HUES6 (cell line): ENCODE measurements around the gene PDAP1.
A peak's percentile ranks its signal among the peaks of the same experiment; 100 is the strongest.

Experiments used
- H3K27ac ChIP-seq: 2 replicates; pipeline ENCODE4 v1.7.0; 2013; ENCODE audit warnings: low read depth, mild to moderate bottlenecking, low read length, inconsistent platforms
- H3K27me3 ChIP-seq: 2 replicates; pipeline ENCODE4 v1.6.1; 2013; ENCODE audit warnings: low read length; ENCODE audit not compliant: control insufficient read depth, insufficient read depth
- H3K36me3 ChIP-seq: 2 replicates; pipeline ENCODE4 v1.6.1; 2013; ENCODE audit warnings: low read length; ENCODE audit not compliant: control insufficient read depth, insufficient read depth
- H3K4me1 ChIP-seq: 2 replicates; pipeline ENCODE4 v1.6.1; 2013; ENCODE audit warnings: low read length; ENCODE audit not compliant: control insufficient read depth, insufficient read depth
- H3K4me3 ChIP-seq: 2 replicates; pipeline ENCODE4 v1.5.1; 2013; ENCODE audit warnings: low read depth, low read length
- H3K9ac ChIP-seq: one replicate; pipeline ENCODE4 v1.6.1; 2013; ENCODE audit warnings: mild to moderate bottlenecking, low read length
- H3K9me3 ChIP-seq: 2 replicates; pipeline ENCODE4 v1.6.1; 2013; ENCODE audit warnings: low read depth, low read length; ENCODE audit not compliant: control insufficient read depth, insufficient read depth

PDAP1 gene

DNA sequence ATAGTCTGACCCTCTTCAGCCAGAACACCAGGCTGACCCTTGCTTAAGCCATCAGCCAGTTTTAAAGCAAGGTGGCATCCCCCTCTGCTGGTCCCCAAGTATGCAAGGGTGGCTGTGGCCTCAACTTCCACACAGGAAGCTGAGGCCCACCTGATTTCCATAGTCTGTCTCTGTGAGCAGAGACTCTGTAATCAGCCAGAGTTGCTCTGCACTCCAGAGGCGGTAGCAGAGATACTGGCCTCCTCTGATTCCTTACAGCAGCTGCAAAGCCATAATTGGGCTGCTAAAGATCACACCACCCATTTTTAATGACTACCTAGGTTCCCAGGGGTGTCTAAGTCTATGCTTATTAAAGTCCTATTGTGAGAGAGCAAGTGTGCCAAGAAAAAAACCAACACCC lies 1.8 kb downstream of the PDAP1 start:
- H3K27ac ChIP-seq = no peak overlapping the region
- peak overlapping the region; percentile 86; the same call in 1 of the 2 replicates for H3K4me3 ChIP-seq

DNA sequence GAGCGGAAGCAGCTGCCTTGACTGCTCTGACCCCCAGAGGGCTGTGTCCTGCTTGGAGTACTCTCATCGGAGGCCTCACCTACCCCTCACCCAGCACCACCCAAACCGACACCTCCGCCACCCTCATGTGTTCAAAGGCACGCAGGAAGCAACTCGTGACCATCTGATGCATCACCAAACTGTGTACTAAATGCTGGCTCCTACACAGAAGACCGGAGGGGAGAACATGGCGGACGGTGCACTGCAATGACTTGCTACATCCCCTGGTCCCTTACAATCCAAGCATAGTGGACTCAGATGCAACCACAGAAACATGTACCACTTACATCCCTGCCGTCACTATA lies 3.4 kb downstream of the PDAP1 start:
- H3K36me3 ChIP-seq = peaks cover 54% of the 10 kb centered on the region
- H3K4me1 ChIP-seq = peaks cover 12% of the 10 kb centered on the region
- H3K4me3 ChIP-seq = no peak overlapping the region
- H3K27me3 ChIP-seq = no peaks in the 10 kb centered on the region
- no peaks in the 10 kb centered on the region for H3K9me3 ChIP-seq
- H3K27ac ChIP-seq = no peak overlapping the region
- no peak overlapping the region for H3K9ac ChIP-seq

More for the DNA sequence above, 1.8 kb downstream of the PDAP1 start:
- H3K9ac ChIP-seq = peak overlapping the region; percentile 5
- H3K36me3 ChIP-seq = peaks cover 51% of the 10 kb centered on the region
- no peaks in the 10 kb centered on the region for H3K27me3 ChIP-seq
- H3K9me3 ChIP-seq = no peaks in the 10 kb centered on the region
- H3K4me1 ChIP-seq = peaks cover 12% of the 10 kb centered on the region

DNA sequence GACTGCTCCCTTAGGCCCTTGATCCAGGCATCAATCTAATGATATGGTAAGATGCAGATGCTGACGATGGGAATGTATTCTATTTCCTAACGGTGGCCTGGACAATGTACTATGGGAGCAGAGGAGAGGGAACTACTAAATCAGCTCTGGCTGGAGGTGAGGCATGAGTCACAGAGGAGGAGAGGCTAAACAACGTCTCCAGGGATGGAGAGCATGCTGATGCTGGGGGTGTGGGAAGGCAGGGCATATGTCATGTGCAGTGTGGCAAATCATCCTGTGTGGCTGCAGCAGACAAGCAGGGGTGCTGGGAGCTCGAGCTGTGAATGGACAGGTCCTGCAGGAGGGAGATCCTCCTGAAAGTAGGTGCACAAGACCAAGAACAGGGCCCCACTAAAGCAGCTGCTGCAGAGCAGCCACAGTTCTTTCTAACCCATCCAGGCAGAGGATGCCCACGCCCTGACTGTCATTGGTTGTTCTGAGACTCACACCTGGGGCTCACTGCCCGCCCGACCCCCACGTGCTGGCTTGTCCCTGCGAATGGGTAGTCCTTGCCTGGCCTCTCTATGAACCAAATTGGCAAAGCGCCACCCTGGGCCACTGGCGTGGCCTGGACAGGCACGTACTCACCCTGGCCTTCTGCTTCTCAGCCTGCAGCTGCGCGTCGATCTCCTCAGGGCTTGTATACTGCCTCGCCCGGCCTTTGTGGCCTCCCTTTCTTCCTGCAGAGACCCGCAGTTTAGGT lies 4.0 kb downstream of the PDAP1 start:
- Histone ChIP-seq H3K36me3 (peaks cover 59% of the 10 kb centered on the region), H3K27ac (no peak overlapping the region), H3K9me3 (no peaks in the 10 kb centered on the region), H3K27me3 (no peaks in the 10 kb centered on the region), H3K4me1 (peaks cover 12% of the 10 kb centered on the region), H3K4me3 (no peak overlapping the region), H3K9ac (no peak overlapping the region)

DNA sequence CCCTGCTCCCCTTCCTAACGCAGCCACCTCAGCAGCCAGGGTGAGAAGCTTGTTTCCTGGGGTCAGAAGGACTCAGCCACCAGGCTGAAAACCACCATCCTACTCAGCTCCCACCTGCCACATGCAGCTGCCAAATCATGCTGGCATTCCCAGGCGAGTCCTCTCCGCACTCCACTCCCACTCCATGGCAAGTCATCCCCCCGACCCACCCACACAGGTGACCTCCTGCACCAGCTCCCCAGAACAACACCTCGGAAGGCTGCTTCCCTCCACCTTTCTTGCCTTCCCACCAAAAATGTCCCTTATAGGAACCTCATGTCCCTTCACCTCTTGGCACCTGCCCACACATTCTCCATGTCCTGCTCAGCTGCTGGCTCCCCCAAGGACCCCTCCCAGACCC lies 4.6 kb downstream of the PDAP1 start:
- no peaks in the 10 kb centered on the region for H3K9me3 ChIP-seq
- H3K4me1 ChIP-seq = peaks cover 12% of the 10 kb centered on the region
- no peak overlapping the region for H3K27ac ChIP-seq
- no peaks in the 10 kb centered on the region for H3K27me3 ChIP-seq
- peaks cover 65% of the 10 kb centered on the region for H3K36me3 ChIP-seq
- H3K4me3 ChIP-seq = no peak overlapping the region
- no peak overlapping the region for H3K9ac ChIP-seq

DNA sequence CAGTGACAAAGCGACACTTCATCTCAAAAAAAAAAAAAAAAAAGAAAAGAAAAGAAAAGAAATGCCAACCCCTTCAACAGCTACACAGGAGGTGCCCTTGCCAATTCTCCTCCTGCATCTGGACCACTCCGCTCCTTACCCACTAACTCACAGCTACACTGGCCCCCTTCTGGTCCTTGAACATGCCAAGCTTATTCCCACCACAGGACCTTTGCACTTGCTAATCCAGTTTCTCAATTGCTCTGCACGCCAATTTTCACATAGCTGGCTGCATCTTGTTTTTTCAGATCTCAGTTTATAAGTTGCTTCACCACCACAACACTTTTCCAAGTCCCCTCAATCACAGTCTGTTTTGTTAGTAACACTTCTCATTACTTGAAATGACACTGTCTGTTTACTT lies 5.5 kb downstream of the PDAP1 start:
- H3K36me3 ChIP-seq = peaks cover 75% of the 10 kb centered on the region

DNA sequence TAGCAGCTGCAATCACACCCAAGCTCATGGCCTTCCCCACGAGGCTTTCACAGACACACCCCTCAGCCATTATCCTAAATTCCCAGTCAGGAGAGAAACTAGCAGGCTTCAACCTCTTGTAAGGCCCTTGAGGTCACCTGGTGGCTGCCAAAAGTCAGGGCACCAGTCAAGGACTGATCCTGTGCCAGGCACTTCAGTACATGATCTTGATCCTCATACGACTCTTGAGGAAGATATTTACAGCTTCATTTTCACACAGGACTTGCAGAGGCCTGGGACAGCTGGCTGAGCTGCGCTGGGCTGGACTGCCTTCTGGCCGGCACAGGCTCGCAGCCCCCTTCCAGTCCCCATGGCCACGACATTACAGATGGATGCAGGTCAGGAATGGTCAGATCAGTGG lies 8.8 kb downstream of the PDAP1 start:
- Histone ChIP-seq H3K27ac (no peak overlapping the region), H3K36me3 (peaks cover 91% of the 10 kb centered on the region), H3K4me1 (no peaks in the 10 kb centered on the region), H3K9ac (no peak overlapping the region), H3K4me3 (no peak overlapping the region), H3K9me3 (no peaks in the 10 kb centered on the region), H3K27me3 (no peaks in the 10 kb centered on the region)

More for the DNA sequence above, 5.5 kb downstream of the PDAP1 start:
- peaks cover 12% of the 10 kb centered on the region for H3K4me1 ChIP-seq
- no peaks in the 10 kb centered on the region for H3K27me3 ChIP-seq
- H3K4me3 ChIP-seq = no peak overlapping the region
- H3K9ac ChIP-seq = no peak overlapping the region
- H3K9me3 ChIP-seq = no peaks in the 10 kb centered on the region
- H3K27ac ChIP-seq = no peak overlapping the region

DNA sequence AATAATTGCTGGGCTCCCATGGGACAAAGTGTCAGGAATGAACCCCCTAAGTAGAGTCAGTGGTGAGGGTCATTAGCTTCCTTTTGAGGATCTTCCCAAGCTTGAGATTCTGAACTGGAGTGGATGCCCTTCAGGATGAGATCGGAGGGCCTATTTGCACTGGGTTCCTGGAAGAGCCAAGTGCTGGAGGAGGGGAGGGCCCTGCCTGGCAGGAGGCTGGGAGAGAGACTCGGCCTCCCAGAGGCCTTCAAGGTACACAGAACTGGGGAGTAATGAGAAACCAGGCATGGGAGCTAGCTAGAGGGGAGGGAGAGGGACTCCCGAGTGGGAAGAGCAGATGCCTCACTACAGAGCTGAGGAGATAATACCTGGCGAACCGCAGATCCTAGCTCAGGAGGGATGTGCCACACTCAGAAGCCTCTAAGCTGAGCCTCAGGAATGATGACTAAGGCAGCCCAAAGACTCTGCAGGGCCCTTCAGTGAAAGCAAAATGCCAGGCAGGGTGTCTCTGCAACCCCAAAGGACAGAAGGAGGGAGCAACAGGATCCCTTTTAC lies 9.4 kb downstream of the PDAP1 start:
- H3K36me3 ChIP-seq = peaks cover 89% of the 10 kb centered on the region
- H3K27me3 ChIP-seq = no peaks in the 10 kb centered on the region
- no peak overlapping the region for H3K9ac ChIP-seq
- H3K27ac ChIP-seq = no peak overlapping the region
- H3K4me3 ChIP-seq = no peak overlapping the region
- no peaks in the 10 kb centered on the region for H3K9me3 ChIP-seq
- peaks cover under 1% of the 10 kb centered on the region; the same call in 1 of the 2 replicates for H3K4me1 ChIP-seq

DNA sequence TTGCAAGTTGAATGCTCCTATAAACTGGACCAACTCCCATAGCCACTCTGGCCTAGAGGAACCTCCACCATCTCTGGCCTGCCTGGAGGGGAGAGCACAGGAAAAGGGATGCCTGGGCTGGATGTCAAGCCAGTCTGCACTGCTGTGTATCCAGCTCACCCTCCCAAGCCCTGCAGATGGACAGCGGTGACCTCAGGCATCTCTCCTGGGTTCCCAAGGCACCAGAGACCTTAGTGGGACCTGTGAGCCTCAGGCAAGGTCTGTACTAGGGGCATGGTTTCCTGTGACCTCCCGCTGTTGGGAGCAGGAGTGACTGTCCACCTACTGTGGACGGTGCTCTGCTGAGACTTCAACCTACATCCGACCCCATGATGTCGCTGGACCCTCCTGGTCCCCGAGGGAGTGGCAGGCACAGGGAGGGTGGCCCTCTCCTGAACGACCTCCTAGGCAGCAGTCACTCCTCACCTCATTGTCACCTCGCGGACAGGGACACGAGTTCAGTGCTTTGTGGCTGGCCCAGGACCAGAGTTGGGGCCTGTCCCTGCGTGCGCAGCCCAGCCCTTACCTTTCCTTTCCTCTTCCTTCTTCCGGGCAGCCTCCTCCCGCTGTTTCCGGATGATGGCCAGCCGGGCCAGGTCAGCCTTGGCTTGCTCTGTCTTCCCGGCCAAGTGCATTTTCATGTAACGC lies 11.0 kb downstream of the PDAP1 start:
- Histone ChIP-seq H3K27ac (no peak overlapping the region), H3K27me3 (no peaks in the 10 kb centered on the region), H3K9ac (no peak overlapping the region), H3K4me3 (no peak overlapping the region), H3K36me3 (peaks cover 77% of the 10 kb centered on the region), H3K9me3 (no peaks in the 10 kb centered on the region), H3K4me1 (peaks cover 7% of the 10 kb centered on the region)

DNA sequence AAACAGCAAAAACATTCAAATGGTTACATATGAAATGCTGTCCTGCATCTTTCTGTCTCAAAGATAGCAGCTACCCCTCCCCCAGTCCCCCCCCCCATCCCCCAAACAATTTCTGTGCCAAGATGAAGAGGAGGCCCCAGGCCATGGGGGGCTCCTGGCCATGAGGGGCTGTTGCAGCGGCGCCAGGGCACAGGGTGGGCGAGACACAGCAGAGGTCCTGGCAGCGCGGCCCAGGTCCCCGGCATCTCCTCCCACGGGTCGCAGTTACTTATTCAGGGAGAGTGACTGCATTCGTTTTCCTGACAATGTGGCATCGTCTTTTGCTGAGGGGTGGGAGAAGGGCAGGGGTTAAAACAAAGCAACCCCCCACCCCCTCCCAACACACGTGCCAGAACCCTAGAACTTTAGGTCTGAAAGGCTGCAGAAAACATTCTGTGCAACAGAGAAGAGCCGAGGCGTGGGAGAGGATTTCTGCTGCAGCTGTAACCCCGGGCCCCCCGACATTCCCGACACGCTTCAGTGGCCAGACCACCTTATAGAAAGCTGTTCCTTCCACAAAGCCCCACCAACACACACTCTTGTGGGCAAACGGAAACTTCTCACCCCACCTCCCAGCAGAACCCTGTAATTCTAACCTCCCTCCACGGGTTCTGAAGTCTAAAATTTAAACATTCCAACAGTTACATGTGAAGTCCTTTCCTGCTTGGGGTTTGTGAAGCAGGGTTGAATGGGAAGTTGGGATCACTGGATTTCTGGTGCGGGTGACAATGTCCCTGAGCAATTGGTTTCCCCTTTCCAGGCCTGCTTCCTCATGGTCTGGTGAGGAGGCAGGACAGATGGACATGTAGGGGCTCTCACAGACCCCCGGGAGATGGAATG lies 11.7 kb downstream of the PDAP1 start:
- Histone ChIP-seq H3K4me1 (peaks cover 13% of the 10 kb centered on the region), H3K9me3 (no peaks in the 10 kb centered on the region), H3K27me3 (no peaks in the 10 kb centered on the region), H3K9ac (no peak overlapping the region), H3K36me3 (peaks cover 71% of the 10 kb centered on the region), H3K4me3 (no peak overlapping the region), H3K27ac (no peak overlapping the region)

DNA sequence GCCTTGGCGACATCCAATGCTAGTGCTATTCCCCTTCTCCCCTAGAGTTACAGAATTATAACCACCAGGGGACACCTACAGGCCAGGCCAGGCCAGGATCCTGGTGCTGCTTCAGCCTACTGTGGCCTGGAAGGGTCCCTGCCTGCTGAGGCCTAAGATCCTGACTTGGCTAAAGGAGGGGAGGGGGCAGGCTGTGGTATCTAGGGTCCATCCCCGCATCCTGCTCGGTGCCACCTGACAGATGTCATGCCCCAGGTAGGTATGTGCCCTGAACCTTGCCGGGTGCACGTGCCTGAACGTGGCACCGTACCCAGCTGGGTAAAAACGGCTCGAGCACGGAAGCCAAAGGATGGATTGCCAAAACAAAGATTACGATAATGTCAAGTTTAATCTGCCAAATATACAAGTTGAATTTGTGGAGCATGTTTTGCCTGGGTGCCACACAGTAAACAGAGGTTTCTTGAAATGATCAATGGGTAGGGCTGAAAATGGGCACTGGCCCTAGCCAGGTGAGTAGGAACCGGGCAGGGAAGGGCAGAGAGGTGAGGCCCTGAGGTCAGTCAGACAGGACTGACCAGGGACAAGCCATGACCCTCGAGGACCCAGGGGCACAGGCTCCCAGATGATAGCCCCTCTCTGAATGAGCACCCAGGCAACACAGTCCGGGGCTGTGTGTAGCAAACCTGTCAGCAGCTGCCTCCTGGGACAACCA lies 12.6 kb downstream of the PDAP1 start:
- H3K27ac ChIP-seq = no peak overlapping the region
- H3K9me3 ChIP-seq = no peaks in the 10 kb centered on the region
- no peak overlapping the region for H3K9ac ChIP-seq
- H3K27me3 ChIP-seq = no peaks in the 10 kb centered on the region
- peaks cover 13% of the 10 kb centered on the region for H3K4me1 ChIP-seq
- no peak overlapping the region for H3K4me3 ChIP-seq
- peaks cover 69% of the 10 kb centered on the region for H3K36me3 ChIP-seq
